HepG2 (cell line): ENCODE results near the gene PCDHA6. TPM values are rescaled to one million over a fixed set of nuclear protein-coding genes. Genes with fewer than 3 reads are reported as not detected.
"Not testable (repeated sequence)": the region's sequence is repeated elsewhere in the genome, so short reads cannot be mapped to it uniquely, and the experiment has no call there.

Source experiments
- ATAC-seq: fragments of 200-7000 bp; cut with Tn5 transposase; 3 replicates; pipeline ENCODE4 v1.9.1; 2020; ENCODE audit warnings: mild to moderate bottlenecking, moderate library complexity
- BruUV-seq: library from RNA; stranded (reverse); fragments of 400-500 nt; replicated peaks from 2 replicates; lab custom pipeline; 2021; lab: Mats Ljungman, UMichigan
- CTCF ChIA-PET: fragments of 300-600 bp; formaldehyde crosslinking; extraction: SDS; loops from one replicate; lab custom pipeline; 2021; ENCODE audit warnings: low total read pairs, inconsistent platforms, low intra/inter-chr PET ratio; lab: Yijun Ruan, JAX
- POLR2A ChIA-PET: fragments of 350-600 bp; sonication (Branson Sonifier 250); formaldehyde crosslinking; loops from one replicate; lab custom pipeline; 2020; ENCODE audit warnings: antibody characterized with exemption, inconsistent platforms; lab: Yijun Ruan, JAX
- DNase-seq: peaks from one replicate; pipeline ENCODE4 v3.0.0-alpha.2; 2015; ENCODE audit warnings: low spot score
- FAIRE-seq: peaks from 3 replicates; lab custom pipeline; 2011; peaks lifted over from hg19 to GRCh38; lab: Jason Lieb, UNC
- H2AFZ ChIP-seq: one replicate; pipeline ENCODE4 v1.6.1; 2011; ENCODE audit warnings: low read length, inconsistent platforms
- H3K27ac ChIP-seq: fragments of 300-600 bp; 3 replicates; pipeline ENCODE4 v1.8.0; 2011; ENCODE audit warnings: mixed run types, mild to moderate bottlenecking, mixed read lengths, low read length, inconsistent platforms; ENCODE audit not compliant: insufficient read depth; ENCODE audit errors: extremely low read length
- H3K27me3 ChIP-seq, 2 experiments: fragments of 200-600 bp in 1 of 2; 2 replicates in 1 of 2; 3 replicates in 1 of 2; pipeline versions ENCODE4 v1.6.0 to v1.8.0; 2011; ENCODE audit warnings: low read length in 2 of 2, mild to moderate bottlenecking in 2 of 2, moderate library complexity in 2 of 2, inconsistent platforms in 1 of 2; ENCODE audit not compliant: insufficient read depth in 2 of 2, control insufficient read depth in 1 of 2
- H3K36me3 ChIP-seq, 2 experiments: fragments of 200-600 bp in 1 of 2; replicated peaks in 1 of 2; 2 replicates in 1 of 2; 3 replicates in 1 of 2; pipeline versions ENCODE4 v1.5.1 to v1.8.0; 2011; ENCODE audit warnings: low read length in 2 of 2, inconsistent platforms in 1 of 2; ENCODE audit not compliant: insufficient read depth in 2 of 2, control insufficient read depth in 1 of 2
- H3K4me1 ChIP-seq: 2 replicates; pipeline ENCODE4 v1.5.1; 2012; ENCODE audit warnings: low read length, inconsistent platforms; ENCODE audit not compliant: insufficient read depth
- H3K4me2 ChIP-seq: 2 replicates; pipeline ENCODE4 v1.6.0; 2011; ENCODE audit warnings: low read depth, low read length, inconsistent platforms
- H3K4me3 ChIP-seq, 3 experiments: fragments of 200-600 bp in 1 of 3; sonication (generic), shearing (Covaris generic) in 1 of 3; replicated peaks in 1 of 3; 2 replicates each; pipeline ENCODE4 v1.5.1; 2011 to 2016; ENCODE audit warnings: low read length in 3 of 3, inconsistent platforms in 2 of 3, low read depth in 2 of 3, mild to moderate bottlenecking in 2 of 3, control low read depth in 1 of 3, mixed read lengths in 1 of 3; ENCODE audit not compliant: insufficient read depth in 1 of 3
- H3K79me2 ChIP-seq: one replicate; pipeline ENCODE4 v1.6.1; 2011; ENCODE audit warnings: low read length, inconsistent platforms; ENCODE audit not compliant: insufficient read depth
- H3K9ac ChIP-seq: 2 replicates; pipeline ENCODE4 v1.6.0; 2011; ENCODE audit warnings: mild to moderate bottlenecking, low read depth, low read length, inconsistent platforms; ENCODE audit not compliant: insufficient read depth
- H3K9me3 ChIP-seq: 2 replicates; pipeline ENCODE4 v1.5.1; 2012; ENCODE audit warnings: mild to moderate bottlenecking, low read length
- H4K20me1 ChIP-seq: 2 replicates; pipeline ENCODE4 v1.6.0; 2011; ENCODE audit warnings: inconsistent platforms, mild to moderate bottlenecking, low read length, moderate library complexity; ENCODE audit not compliant: insufficient read depth
- AKAP8 ChIP-seq: sonication (generic); formaldehyde crosslinking; IDR thresholded peaks from 2 replicates; pipeline ENCODE4 v1.5.1; 2020; ENCODE audit warnings: mild to moderate bottlenecking, missing genetic modification reagents
- CENPBD1 ChIP-seq: sonication (generic); formaldehyde crosslinking; IDR thresholded peaks from 2 replicates; pipeline ENCODE4 v1.8.0; 2022; ENCODE audit warnings: missing genetic modification reagents, low read depth, mild to moderate bottlenecking, borderline replicate concordance
- CTCF ChIP-seq: sonication (generic); formaldehyde crosslinking; IDR thresholded peaks from 2 replicates; pipeline ENCODE4 v1.5.0; 2020; ENCODE audit warnings: mild to moderate bottlenecking, missing genetic modification reagents, moderate library complexity
- GATA4 ChIP-seq: sonication (generic); IDR thresholded peaks from 2 replicates; pipeline ENCODE4 v1.6.1; 2016; ENCODE audit warnings: antibody characterized with exemption, low read depth, borderline replicate concordance
- MATR3 ChIP-seq: sonication (generic); formaldehyde crosslinking; IDR thresholded peaks from 2 replicates; pipeline ENCODE4 v1.4.0; 2020; ENCODE audit warnings: missing genetic modification reagents
- STAG1 ChIP-seq: sonication (generic); formaldehyde crosslinking; IDR thresholded peaks from 2 replicates; pipeline ENCODE4 v1.4.0; 2020; ENCODE audit warnings: missing genetic modification reagents
- ZBTB34 ChIP-seq: sonication (generic); formaldehyde crosslinking; IDR thresholded peaks from 2 replicates; pipeline ENCODE4 v1.8.0; 2022; ENCODE audit warnings: mild to moderate bottlenecking, missing genetic modification reagents
- WGBS: methylation state at CpG from one replicate; pipeline ENCODE4 v1.1.6; 2017; ENCODE audit warnings: low lambda C conversion rate; 5-methylcytosine and 5-hydroxymethylcytosine counted together
- in situ Hi-C: cut with HindIII; loops from 2 replicates; pipeline ENCODE4 v1.10.0; 2017; ENCODE audit warnings: low pct_unique_long_range_greater_than_20kb; ENCODE audit not compliant: extremely low pct_ligation_motif_present
- intact Hi-C: fragments of 100-400 bp; cut with micrococcal nuclease; formaldehyde crosslinking; loops from one replicate; pipeline ENCODE4 v1.10.0; 2022; ENCODE audit not compliant: unreplicated experiment
- polyA plus RNA-seq, 8 experiments: library from polyadenylated mRNA; depleted of rRNA in 3 of 8; stranded (reverse) in 7 of 8; unstranded in 1 of 8; fragments of >200 nt; fragmentation: Illumina TruSeq in 4 of 8; extraction: Trizol in 4 of 8; gene quantifications; 2 replicates each; pipeline versions ENCODE4 v1.2.1 to v1.2.3, GENCODE V29; 2011 to 2016; ENCODE audit warnings: low read depth in 4 of 8, missing spikeins in 1 of 8, mixed read lengths in 1 of 8; ENCODE audit not compliant: insufficient read depth in 1 of 8
- total RNA-seq, 5 experiments: library from RNA; depleted of rRNA; stranded (reverse); fragments of >200 nt; fragmentation: Illumina TruSeq; extraction: Trizol; gene quantifications; 2 replicates each; pipeline ENCODE4 v1.2.3, GENCODE V29; 2016; ENCODE audit warnings: low read depth in 1 of 5

PCDHA6 gene
- total and polyA plus RNA-seq, 2 of the 13 experiments (the other 11 are each of a cell fraction or from before 2014, with no cell fraction given): not detected

GRCh38 chr5:140785905-140786686 is 41.7 kb upstream of the PCDHA6 start, which contains the start of gene PCDHA1:
Gene PCDHA1, plus strand, starts transcription at chr5:140786140.
- Histone ChIP-seq H2AFZ (no peak within 1 kb of the TSS), H3K4me3 (no peak within 1 kb of the TSS), H3K79me2 (no peaks in the 10 kb centered on the region), H3K9me3 (peaks cover 56% of the 10 kb centered on the region), H4K20me1 (no peaks in the 10 kb centered on the region), H3K9ac (no peak within 1 kb of the TSS), H3K4me1 (no peaks in the 10 kb centered on the region), H3K27me3 (no peaks in the 10 kb centered on the region), H3K36me3 (no peaks in the 10 kb centered on the region), H3K4me2 (no peak within 1 kb of the TSS), H3K27ac (no peak within 1 kb of the TSS)
- peak; percentile 8 for FAIRE-seq
- ATAC-seq: no peak
- DNase-seq: no peak
- 58% methylated on average over 24 of the region's 29 CpGs for WGBS
- ChIA-PET POLR2A (no interaction called here), CTCF (no interaction called here)
- peak; percentile 37 for TF ChIP-seq CTCF (CRISPR knock-in tag)
- TF ChIP-seq MATR3: no peak
- TF ChIP-seq ZBTB34 (CRISPR knock-in tag): no peak
- TF ChIP-seq CENPBD1 (CRISPR knock-in tag): no peak
- no peak for TF ChIP-seq AKAP8 (CRISPR knock-in tag)
- no peak for TF ChIP-seq GATA4
- TF ChIP-seq STAG1 (CRISPR knock-in tag): 0 out of 2 replicates have a peak, but pooled peaks have one; percentile 6
- in situ Hi-C loops: no loop called here
- BruUV-seq: no TSS peak
- intact Hi-C loops: no loop called here

- H3K9me3 ChIP-seq: peaks cover 52% of the 10 kb centered on the region
- POLR2A ChIA-PET, DNase-seq, H3K4me1 ChIP-seq, H3K36me3 ChIP-seq, H3K27me3 ChIP-seq, H3K4me2 ChIP-seq, BruUV-seq, H4K20me1 ChIP-seq, ATAC-seq, H3K4me3 ChIP-seq, intact Hi-C loops, H2AFZ ChIP-seq, H3K27ac ChIP-seq, CTCF ChIA-PET, H3K79me2 ChIP-seq, H3K9ac ChIP-seq, FAIRE-seq, in situ Hi-C loops: not testable (repeated sequence)
- 86% methylated on average over 44 of the region's 44 CpGs for WGBS
These were observed 40.3 kb upstream of the PCDHA6 start for GRCh38 chr5:140787422-140787821.
